Measurements from ENCODE around the gene ZNF331. TPM values are rescaled to one million over a fixed set of nuclear protein-coding genes. Genes with fewer than 3 reads are reported as not detected.

ZNF331 gene
- total RNA-seq, 1 donor from 2014 or later: 17.9 TPM

DNA sequence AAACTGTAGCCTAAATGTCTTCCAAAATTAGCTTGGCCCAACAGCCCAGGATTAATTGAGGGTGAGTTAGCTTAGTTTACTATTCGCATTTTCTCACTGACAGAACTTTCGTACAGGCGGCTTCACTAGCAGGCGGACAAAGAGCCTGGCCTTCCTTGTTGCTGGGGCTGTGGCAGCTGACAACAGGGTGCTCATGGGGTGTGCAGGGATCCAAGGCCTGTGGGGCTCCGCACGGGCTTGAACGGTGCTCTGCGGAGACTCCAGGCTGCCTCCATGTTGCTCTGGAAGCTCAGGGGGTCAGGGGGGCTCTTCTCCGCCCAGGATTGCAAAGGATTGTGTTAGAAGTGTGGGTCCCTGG, 57.5 kb downstream of the ZNF331 start:
- no peak for DNase-seq (ENCODE audit: low spot score)
- H3K4me3 Mint-ChIP-seq: no peak overlapping the region
- H3K27me3 Mint-ChIP-seq (ENCODE audit: insufficient read depth): no peaks in the 10 kb centered on the region
- H3K36me3 Mint-ChIP-seq (ENCODE audit: low read depth): no peaks in the 10 kb centered on the region
- no peak overlapping the region for H3K27ac Mint-ChIP-seq
- intact Hi-C loops (cut with micrococcal nuclease): no loop called here
- peaks cover 17% of the 10 kb centered on the region for H3K9me3 Mint-ChIP-seq
- H3K4me1 Mint-ChIP-seq (ENCODE audit: low read depth): no peaks in the 10 kb centered on the region

DNA sequence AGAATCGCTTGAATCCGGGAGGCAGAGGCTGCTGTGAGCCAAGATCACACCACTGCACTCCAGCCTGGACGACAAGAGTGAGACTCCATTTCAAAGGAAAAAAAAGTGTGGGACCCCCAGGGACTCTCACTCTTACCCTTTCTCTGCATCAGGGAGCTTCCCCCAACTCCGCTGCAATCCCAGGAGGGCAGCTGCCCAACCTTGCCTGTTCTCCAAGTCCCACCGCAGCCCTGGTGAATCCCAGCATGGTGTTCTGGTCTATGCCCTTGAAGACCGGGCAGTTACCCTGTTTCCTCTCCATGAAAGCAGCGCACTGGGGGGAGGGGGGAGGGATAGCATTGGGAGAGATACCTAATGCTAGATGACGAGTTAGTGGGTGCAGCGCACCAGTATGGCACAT, 58.1 kb downstream of the ZNF331 start:
- no peak for DNase-seq (ENCODE audit: low spot score)
- Mint-ChIP-seq H3K4me3 (no peak overlapping the region), H3K36me3 (ENCODE audit: low read depth) (no peaks in the 10 kb centered on the region), H3K27ac (no peak overlapping the region), H3K9me3 (peaks cover 17% of the 10 kb centered on the region), H3K4me1 (ENCODE audit: low read depth) (no peaks in the 10 kb centered on the region), H3K27me3 (ENCODE audit: insufficient read depth) (no peaks in the 10 kb centered on the region)
- intact Hi-C loops (cut with micrococcal nuclease): no loop called here

DNA sequence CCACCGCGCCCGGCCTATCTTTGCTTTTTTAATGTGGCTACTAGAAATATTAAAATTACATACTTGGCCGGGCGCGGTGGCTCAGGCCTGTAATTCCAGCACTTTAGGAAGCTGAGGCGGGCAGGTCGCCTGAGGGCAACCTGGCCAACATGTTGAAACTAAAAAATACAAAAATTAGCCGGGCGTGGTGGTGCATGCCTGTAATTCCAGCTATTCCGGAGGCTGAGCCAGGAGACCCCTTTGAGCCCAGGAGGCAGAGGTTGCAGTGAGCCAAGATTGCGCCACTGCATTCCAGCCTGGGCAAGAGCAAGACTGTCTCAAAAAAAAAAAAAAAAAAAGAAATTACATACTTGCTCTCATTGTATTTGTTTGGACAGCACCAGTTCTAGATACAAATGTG, 59.1 kb downstream of the ZNF331 start:
- Mint-ChIP-seq H3K27ac (no peak overlapping the region), H3K9me3 (peaks cover 16% of the 10 kb centered on the region), H3K4me1 (ENCODE audit: low read depth) (no peaks in the 10 kb centered on the region), H3K36me3 (ENCODE audit: low read depth) (no peaks in the 10 kb centered on the region), H3K27me3 (ENCODE audit: insufficient read depth) (no peaks in the 10 kb centered on the region), H3K4me3 (no peak overlapping the region)
- intact Hi-C loops (cut with micrococcal nuclease): no loop called here
- DNase-seq (ENCODE audit: low spot score): no peak

DNA sequence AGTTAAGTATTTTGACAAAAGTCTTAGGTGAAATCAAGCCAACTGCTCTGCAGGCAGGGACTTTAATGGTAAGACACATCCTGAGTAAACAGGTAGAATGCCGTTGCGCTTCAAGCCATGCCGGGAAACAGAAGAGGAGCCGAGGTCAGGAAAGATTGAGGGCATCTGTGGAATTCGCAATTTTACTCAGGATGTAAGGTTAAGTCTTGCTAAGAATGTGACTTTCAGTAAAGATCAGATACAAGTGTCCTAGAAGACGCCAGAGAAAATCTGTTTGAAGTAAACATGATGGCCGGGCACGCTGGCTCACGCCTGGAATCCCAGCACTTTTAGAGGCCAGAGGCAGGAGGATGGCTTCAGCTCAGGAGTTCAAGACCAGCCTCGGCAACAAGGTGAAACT, 60.4 kb downstream of the ZNF331 start:
- no peaks in the 10 kb centered on the region for H3K36me3 Mint-ChIP-seq (ENCODE audit: low read depth)
- no peak for DNase-seq (ENCODE audit: low spot score)
- no peak overlapping the region for H3K27ac Mint-ChIP-seq
- intact Hi-C loops (cut with micrococcal nuclease): no loop called here
- H3K27me3 Mint-ChIP-seq (ENCODE audit: insufficient read depth): no peaks in the 10 kb centered on the region
- H3K9me3 Mint-ChIP-seq: peaks cover 22% of the 10 kb centered on the region
- no peak overlapping the region for H3K4me3 Mint-ChIP-seq
- no peaks in the 10 kb centered on the region for H3K4me1 Mint-ChIP-seq (ENCODE audit: low read depth)

DNA sequence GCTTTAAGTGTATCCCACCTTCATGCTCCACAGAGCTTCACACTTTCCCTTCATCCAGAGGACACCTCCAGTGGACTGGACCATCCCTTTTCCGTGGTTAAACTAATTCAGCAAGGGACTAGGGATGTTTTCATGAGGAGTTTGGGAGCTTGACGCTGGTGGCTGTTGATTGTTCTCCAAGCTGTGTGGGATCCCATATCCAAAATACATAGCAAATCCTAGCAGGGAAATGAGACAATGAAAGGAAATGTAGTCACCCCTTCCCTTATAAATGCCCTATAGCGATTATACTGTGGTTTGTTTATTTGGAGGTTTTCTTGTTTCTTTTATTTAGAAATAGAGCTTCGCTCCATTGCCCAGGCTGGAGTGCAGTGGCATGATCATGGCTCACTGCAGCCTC, 62.3 kb downstream of the ZNF331 start:
- intact Hi-C loops (cut with micrococcal nuclease): no loop called here
- Mint-ChIP-seq H3K4me3 (no peak overlapping the region), H3K9me3 (peaks cover 32% of the 10 kb centered on the region), H3K27ac (no peak overlapping the region), H3K36me3 (ENCODE audit: low read depth) (no peaks in the 10 kb centered on the region), H3K4me1 (ENCODE audit: low read depth) (no peaks in the 10 kb centered on the region), H3K27me3 (ENCODE audit: insufficient read depth) (no peaks in the 10 kb centered on the region)
- DNase-seq (ENCODE audit: low spot score): no peak

DNA sequence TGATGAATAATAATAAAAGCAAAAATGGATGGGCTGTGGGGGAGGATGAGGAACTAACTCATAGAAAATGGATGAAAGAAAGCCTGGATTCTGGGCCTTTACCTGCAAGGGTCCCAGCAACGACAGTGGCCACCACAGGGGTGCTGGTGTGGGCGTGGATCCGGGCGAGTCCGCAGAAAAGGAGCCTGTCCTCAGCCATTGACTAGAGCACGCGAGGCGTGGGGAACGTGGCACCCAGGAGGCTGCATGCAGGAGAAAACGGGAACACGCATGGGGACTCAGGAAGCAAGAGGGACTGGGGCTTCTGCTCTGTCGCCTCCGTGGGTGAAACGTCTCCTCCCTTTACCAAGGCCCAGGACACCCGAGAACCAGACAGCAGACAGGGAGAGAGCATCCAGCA, 68.1 kb downstream of the ZNF331 start:
- Mint-ChIP-seq H3K27me3 (ENCODE audit: insufficient read depth) (no peaks in the 10 kb centered on the region), H3K27ac (no peak overlapping the region), H3K4me1 (ENCODE audit: low read depth) (no peaks in the 10 kb centered on the region), H3K36me3 (ENCODE audit: low read depth) (no peaks in the 10 kb centered on the region), H3K4me3 (no peak overlapping the region), H3K9me3 (peaks cover 39% of the 10 kb centered on the region)
- DNase-seq (ENCODE audit: low spot score): no peak
- intact Hi-C loops (cut with micrococcal nuclease): no loop called here

DNA sequence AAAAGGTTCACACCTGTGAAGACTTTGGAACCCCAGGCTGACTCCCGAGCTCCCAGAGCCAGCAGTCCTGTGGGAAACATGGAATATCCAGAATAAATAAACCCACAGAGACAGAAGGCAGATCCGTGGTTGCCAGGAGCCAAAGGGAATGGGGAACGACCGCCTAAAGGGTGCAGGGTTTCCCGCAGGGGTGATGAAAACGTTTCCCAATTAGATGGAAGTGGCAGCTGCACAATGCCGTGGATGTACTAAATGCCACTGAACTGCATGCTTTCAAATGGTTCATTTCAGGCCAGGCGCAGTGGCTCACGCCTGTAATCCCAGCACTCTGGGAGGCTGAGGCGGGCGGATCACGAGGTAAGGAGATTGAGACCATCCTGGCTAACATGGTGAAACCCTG, 70.4 kb downstream of the ZNF331 start:
- no peak for DNase-seq (ENCODE audit: low spot score)
- H3K27me3 Mint-ChIP-seq (ENCODE audit: insufficient read depth): no peaks in the 10 kb centered on the region
- H3K27ac Mint-ChIP-seq: no peak overlapping the region
- intact Hi-C loops (cut with micrococcal nuclease): no loop called here
- H3K9me3 Mint-ChIP-seq: peaks cover 39% of the 10 kb centered on the region
- H3K36me3 Mint-ChIP-seq (ENCODE audit: low read depth): no peaks in the 10 kb centered on the region
- no peaks in the 10 kb centered on the region for H3K4me1 Mint-ChIP-seq (ENCODE audit: low read depth)
- H3K4me3 Mint-ChIP-seq: no peak overlapping the region

DNA sequence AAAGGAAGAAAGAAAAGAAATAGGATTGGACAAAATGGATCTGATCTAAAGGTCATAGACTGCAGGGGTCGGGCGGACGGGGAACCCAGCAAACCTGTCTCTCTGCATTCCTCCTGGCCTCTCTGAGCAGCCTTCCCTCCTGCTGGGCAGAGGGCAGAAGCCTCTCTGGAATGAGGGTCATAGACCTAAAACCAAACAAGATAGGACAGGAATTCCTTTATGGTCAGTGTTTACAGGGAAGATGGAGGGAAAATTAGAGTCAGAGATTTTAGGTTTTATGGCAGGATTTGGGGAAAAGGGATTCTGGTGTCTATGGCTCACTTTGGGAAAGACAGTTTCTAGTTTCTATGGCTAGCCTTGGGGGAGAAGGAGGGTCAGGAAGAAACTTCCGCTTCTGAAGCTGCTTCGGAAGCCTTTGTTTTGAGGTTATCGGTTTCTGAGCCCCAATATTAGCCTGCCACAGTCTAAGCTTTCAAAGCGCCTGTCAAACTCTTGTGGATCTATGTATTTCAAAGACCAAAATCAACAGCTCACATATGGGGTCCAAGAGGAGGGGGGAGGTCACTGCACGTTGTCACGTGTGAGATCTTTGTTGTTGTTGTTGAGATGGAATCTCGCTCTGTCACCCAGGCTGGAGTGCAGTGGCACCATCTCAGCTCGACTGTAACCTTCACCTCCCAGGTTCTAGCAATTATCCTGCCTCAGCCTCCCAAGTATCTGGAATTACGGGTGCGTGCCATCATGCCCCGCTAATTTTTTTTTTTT, 75.0 kb downstream of the ZNF331 start:
- no peak for DNase-seq (ENCODE audit: low spot score)
- no peaks in the 10 kb centered on the region for H3K27me3 Mint-ChIP-seq (ENCODE audit: insufficient read depth)
- no peaks in the 10 kb centered on the region for H3K4me1 Mint-ChIP-seq (ENCODE audit: low read depth)
- peaks cover 24% of the 10 kb centered on the region for H3K9me3 Mint-ChIP-seq
- no peak overlapping the region for H3K27ac Mint-ChIP-seq
- no peaks in the 10 kb centered on the region for H3K36me3 Mint-ChIP-seq (ENCODE audit: low read depth)
- intact Hi-C loops (cut with micrococcal nuclease): no loop called here
- H3K4me3 Mint-ChIP-seq: no peak overlapping the region

DNA sequence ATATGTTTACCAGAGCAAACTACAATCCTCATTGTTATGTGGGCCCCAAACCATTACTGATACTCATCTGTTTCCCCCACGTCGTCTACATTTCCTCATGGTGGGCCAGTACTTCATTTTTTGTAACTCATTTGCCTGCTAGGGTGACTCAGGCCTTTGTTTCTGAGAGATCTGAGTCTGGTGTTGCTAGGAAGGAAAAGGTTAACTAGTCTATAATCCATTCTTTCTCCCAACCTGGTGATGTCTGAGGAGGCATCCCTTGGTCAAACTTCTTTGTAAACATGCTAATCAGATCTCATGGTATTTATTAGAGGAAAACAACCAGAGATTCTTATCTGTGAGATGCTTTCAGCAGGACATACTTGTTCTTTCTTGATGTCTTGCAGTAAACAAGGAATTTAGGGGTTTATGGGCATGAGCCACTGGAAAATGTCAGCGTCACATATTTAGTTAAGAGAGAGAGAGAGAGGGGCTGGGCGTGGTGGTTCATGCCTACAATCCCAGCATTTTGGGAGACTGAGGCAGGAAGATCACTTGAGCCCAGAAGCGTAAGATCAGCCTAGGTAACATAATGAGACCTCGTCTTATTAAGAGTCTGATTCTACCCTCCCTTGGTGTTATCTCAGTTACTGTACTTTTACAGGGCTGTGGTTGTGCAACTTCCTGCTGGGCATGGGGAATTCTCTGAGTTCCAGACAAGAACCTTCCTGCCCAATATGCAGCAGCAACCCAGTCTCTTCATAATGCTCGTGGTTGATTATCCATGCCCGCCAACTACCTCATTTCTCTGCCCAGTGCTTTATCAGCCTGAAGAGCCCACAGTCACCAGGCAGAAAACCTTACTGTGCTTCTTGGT, 84.2 kb downstream of the ZNF331 start:
- intact Hi-C loops (cut with micrococcal nuclease): no loop called here
- Mint-ChIP-seq H3K9me3 (peaks cover 29% of the 10 kb centered on the region), H3K36me3 (ENCODE audit: low read depth) (no peaks in the 10 kb centered on the region)

DNA sequence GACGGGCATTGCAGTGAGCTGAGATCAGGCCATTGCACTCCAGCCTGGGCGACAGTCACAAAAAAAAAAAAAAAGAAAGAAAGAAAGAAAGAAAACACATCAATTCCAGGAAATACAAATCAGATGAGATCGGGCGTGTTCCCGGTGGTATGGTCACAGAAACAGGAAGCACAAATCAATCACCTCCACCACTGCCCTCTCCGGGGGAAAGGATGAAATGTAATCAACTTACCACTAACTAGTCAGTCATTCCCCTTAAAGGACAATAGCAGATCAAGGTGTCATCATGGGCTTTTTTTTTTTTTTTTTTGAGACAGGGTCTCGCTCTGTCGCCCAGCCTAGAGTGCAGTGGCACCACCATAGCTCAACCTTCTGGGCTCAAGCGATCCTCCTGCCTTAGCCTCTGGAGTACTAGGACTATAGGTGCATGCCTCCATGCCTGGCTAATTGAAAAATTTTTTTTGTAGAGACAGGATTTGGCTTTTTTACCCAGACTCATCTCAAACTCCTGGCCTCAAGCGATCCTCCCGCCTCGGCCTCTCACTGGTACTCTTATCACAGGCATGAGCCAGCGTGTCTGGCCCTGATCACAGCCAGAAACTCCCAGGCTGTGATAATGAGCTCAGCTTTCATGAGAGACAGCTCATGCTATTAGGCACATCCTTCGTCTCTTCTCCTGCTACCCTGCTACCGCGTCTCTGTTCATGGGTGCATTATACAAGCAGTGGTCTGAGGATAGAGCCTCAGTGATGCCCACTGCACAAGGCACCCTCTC, 87.0 kb downstream of the ZNF331 start:
- no peak overlapping the region for H3K4me3 Mint-ChIP-seq
- no peaks in the 10 kb centered on the region for H3K36me3 Mint-ChIP-seq (ENCODE audit: low read depth)
- H3K9me3 Mint-ChIP-seq: peaks cover 29% of the 10 kb centered on the region
- H3K27me3 Mint-ChIP-seq (ENCODE audit: insufficient read depth): no peaks in the 10 kb centered on the region
- H3K27ac Mint-ChIP-seq: no peak overlapping the region
- H3K4me1 Mint-ChIP-seq (ENCODE audit: low read depth): no peaks in the 10 kb centered on the region
- no peak for DNase-seq (ENCODE audit: low spot score)
- intact Hi-C loops (cut with micrococcal nuclease): no loop called here

More for the DNA sequence above, 84.2 kb downstream of the ZNF331 start:
- no peak overlapping the region for H3K27ac Mint-ChIP-seq
- DNase-seq (ENCODE audit: low spot score): no peak
- no peak overlapping the region for H3K4me3 Mint-ChIP-seq
- no peaks in the 10 kb centered on the region for H3K27me3 Mint-ChIP-seq (ENCODE audit: insufficient read depth)
- H3K4me1 Mint-ChIP-seq (ENCODE audit: low read depth): no peaks in the 10 kb centered on the region

DNA sequence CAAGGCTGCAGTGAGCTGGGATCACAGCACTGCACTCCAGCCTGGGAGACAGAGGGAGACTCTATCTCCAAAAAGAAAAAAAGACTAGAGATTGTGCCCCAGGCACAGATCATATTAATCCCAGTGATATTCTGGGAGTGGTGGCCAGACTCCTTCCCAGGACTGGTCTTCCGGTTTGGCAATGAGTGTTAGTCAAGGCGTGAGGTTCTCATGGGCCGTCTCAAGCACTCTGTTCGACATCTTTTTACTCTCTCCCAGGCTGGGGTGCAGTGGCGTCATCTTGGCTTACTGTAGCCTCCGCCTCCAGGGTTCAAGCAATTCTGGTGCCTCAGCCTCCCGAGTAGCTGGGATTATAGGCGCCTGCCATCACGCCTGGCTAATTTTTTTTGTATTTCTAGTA, 88.5 kb downstream of the ZNF331 start:
- Mint-ChIP-seq H3K27me3 (ENCODE audit: insufficient read depth) (no peaks in the 10 kb centered on the region), H3K36me3 (ENCODE audit: low read depth) (no peaks in the 10 kb centered on the region)
- intact Hi-C loops (cut with micrococcal nuclease): no loop called here

DNA sequence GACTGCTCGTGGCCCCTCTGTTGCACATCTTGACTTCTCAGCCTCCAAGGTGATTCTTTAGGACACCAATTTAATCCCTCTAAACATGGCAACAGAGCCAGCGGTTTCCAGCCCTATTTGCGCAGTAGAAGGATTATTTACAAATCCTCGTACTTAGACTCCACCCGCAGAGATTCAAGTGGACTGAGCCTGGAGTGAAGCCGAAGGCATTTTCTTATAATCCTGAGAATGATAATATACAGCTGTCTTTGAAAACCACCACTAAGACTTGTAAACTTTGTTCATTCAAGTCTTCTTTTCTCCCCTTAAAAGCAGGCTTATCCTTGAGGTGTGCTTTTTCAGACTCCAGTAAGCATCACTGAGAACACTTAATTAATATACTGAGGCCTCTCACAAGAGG, 89.0 kb downstream of the ZNF331 start:
- H3K4me3 Mint-ChIP-seq: no peak overlapping the region
- H3K4me1 Mint-ChIP-seq (ENCODE audit: low read depth): no peaks in the 10 kb centered on the region
- no peaks in the 10 kb centered on the region for H3K36me3 Mint-ChIP-seq (ENCODE audit: low read depth)
- peaks cover 23% of the 10 kb centered on the region for H3K9me3 Mint-ChIP-seq
- H3K27ac Mint-ChIP-seq: no peak overlapping the region
- intact Hi-C loops (cut with micrococcal nuclease): no loop called here
- no peak for DNase-seq (ENCODE audit: low spot score)
- H3K27me3 Mint-ChIP-seq (ENCODE audit: insufficient read depth): no peaks in the 10 kb centered on the region

More for the DNA sequence above, 88.5 kb downstream of the ZNF331 start:
- Mint-ChIP-seq H3K9me3 (peaks cover 23% of the 10 kb centered on the region), H3K27ac (no peak overlapping the region), H3K4me3 (no peak overlapping the region), H3K4me1 (ENCODE audit: low read depth) (no peaks in the 10 kb centered on the region)
- DNase-seq (ENCODE audit: low spot score): no peak

All from activated T-helper 1 cell treated with anti-CD3 and anti-CD28 coated beads, Interleukin-12 subunit alpha, Interleukin-12 subunit beta, Interleukin-2, Interleukin-4 antibody, amounts not matched to agents 30 ng/mL and 10 ng/mL and 1 ng/mL, durations not matched to agents 14 hours and 24 hours and 36 hours (primary cell).